GM19328 (cell line): ENCODE data around the gene RPL36AL.
A peak's percentile ranks its signal among the peaks of the same experiment; 100 is the strongest.
"Not testable (repeated sequence)": the region's sequence is repeated elsewhere in the genome, so short reads cannot be mapped to it uniquely, and the experiment has no call there.

Experiments used
- ATAC-seq: cut with Tn5 transposase; IDR thresholded peaks from one replicate; pipeline ENCODE4 v1.9.1; 2021; ENCODE audit warnings: mild to moderate bottlenecking, moderate library complexity; ENCODE audit not compliant: unreplicated experiment

The RPL36AL gene

GRCh38 chr14:49620182-49621113 lies at the start of gene RPL36AL, which contains the start of gene MGAT2:
TSS of gene RPL36AL (minus strand) at chr14:49620626. CDS start at chr14:49619104, 1,522 bp downstream.
TSS of gene MGAT2 (plus strand) at chr14:49620799. CDS start at chr14:49621269, 470 bp downstream.
- peak; percentile 94 for ATAC-seq

GRCh38 chr14:49659526-49660455 lies 39.4 kb upstream of the RPL36AL start:
- no peak for ATAC-seq

GRCh38 chr14:49657500-49657899 lies 37.1 kb upstream of the RPL36AL start:
- not testable (repeated sequence) for ATAC-seq

- no peak for ATAC-seq
Observed at GRCh38 chr14:49654511-49654910, 34.1 kb upstream of the RPL36AL start.

GRCh38 chr14:49653508-49653907 lies 33.1 kb upstream of the RPL36AL start:
- ATAC-seq, result no peak

GRCh38 chr14:49642163-49642562 lies 21.7 kb upstream of the RPL36AL start:
- ATAC-seq, result no peak

- ATAC-seq, result no peak
Observed at GRCh38 chr14:49641697-49642129, 21.3 kb upstream of the RPL36AL start.

GRCh38 chr14:49640540-49641417 lies 20.4 kb upstream of the RPL36AL start:
- no peak for ATAC-seq

GRCh38 chr14:49637534-49638078 lies 17.2 kb upstream of the RPL36AL start:
- no peak for ATAC-seq

- no peak for ATAC-seq
Observed at GRCh38 chr14:49636866-49637265, 16.4 kb upstream of the RPL36AL start.

GRCh38 chr14:49634547-49635334 lies 14.3 kb upstream of the RPL36AL start, which contains the start of gene DNAAF2:
TSS of gene DNAAF2 (minus strand) at chr14:49635244. CDS start at chr14:49635149, 95 bp downstream.
- peak; percentile 22 for ATAC-seq

- ATAC-seq, result peak; percentile 68
Observed at GRCh38 chr14:49633640-49634546, 13.5 kb upstream of the RPL36AL start.

GRCh38 chr14:49623941-49624839 lies 3.8 kb upstream of the RPL36AL start:
- ATAC-seq, result no peak

GRCh38 chr14:49623387-49623786 lies 3.0 kb upstream of the RPL36AL start:
- no peak for ATAC-seq

GRCh38 chr14:49622022-49622607 lies 1.7 kb upstream of the RPL36AL start:
- no peak for ATAC-seq

GRCh38 chr14:49621114-49621881 lies 872 bp upstream of the RPL36AL start:
- ATAC-seq, result peak; percentile 21
